RWPE2 (cell line): Measurements from ENCODE around the gene SLC35E4.

Experiments used
- ATAC-seq: fragments of 200-7000 bp; cut with Tn5 transposase; 3 replicates; pipeline ENCODE4 v1.9.1; 2021; ENCODE audit warnings: low read depth
- DNase-seq: peaks from one replicate; pipeline ENCODE4 v3.0.0-alpha.2; 2020; ENCODE audit warnings: low spot score
- H3K27ac ChIP-seq: fragments of 450-650 bp; 2 replicates; pipeline ENCODE4 v1.5.1; 2017; ENCODE audit warnings: mild to moderate bottlenecking; ENCODE audit not compliant: poor library complexity, severe bottlenecking
- H3K27me3 ChIP-seq: fragments of 250-450 bp; sonication (Bioruptor Pico); 2 replicates; pipeline ENCODE4 v1.5.1; 2021; ENCODE audit warnings: mild to moderate bottlenecking, moderate library complexity; ENCODE audit not compliant: insufficient read depth, poor library complexity, severe bottlenecking
- H3K36me3 ChIP-seq: fragments of 250-450 bp; sonication (Bioruptor Pico); 2 replicates; pipeline ENCODE4 v1.5.1; 2020; ENCODE audit warnings: low read depth, mild to moderate bottlenecking, moderate library complexity
- H3K4me1 ChIP-seq: fragments of 250-450 bp; sonication (Bioruptor Pico); 2 replicates; pipeline ENCODE4 v1.5.1; 2021; ENCODE audit warnings: mild to moderate bottlenecking, moderate library complexity; ENCODE audit not compliant: insufficient read depth, poor library complexity, severe bottlenecking
- H3K4me3 ChIP-seq: fragments of 250-450 bp; sonication (Bioruptor Pico); 2 replicates; pipeline ENCODE4 v1.5.1; 2021; ENCODE audit warnings: mild to moderate bottlenecking, moderate library complexity; ENCODE audit not compliant: severe bottlenecking
- H3K9me3 ChIP-seq: fragments of 250-450 bp; sonication (Bioruptor Pico); 2 replicates; pipeline ENCODE4 v1.5.1; 2021; ENCODE audit warnings: mild to moderate bottlenecking, moderate library complexity; ENCODE audit not compliant: severe bottlenecking
- CTCF ChIP-seq: fragments of 450-650 bp; IDR thresholded peaks from one replicate; pipeline ENCODE4 v1.5.1; 2017; ENCODE audit warnings: mild to moderate bottlenecking, moderate library complexity; ENCODE audit not compliant: poor library complexity, severe bottlenecking

SLC35E4 gene

GRCh38 chr22:30611197-30611596 lies 24.4 kb upstream of the SLC35E4 start:
- Histone ChIP-seq H3K27ac (no peak overlapping the region), H3K27me3 (no peaks in the 10 kb centered on the region), H3K9me3 (no peaks in the 10 kb centered on the region), H3K4me1 (peaks cover 16% of the 10 kb centered on the region), H3K4me3 (no peak overlapping the region), H3K36me3 (no peaks in the 10 kb centered on the region)
- no peak for DNase-seq
- TF ChIP-seq CTCF: no peak
- ATAC-seq: no peak

GRCh38 chr22:30612789-30613188 lies 22.8 kb upstream of the SLC35E4 start:
- H3K4me3 ChIP-seq: no peak overlapping the region
- H3K4me1 ChIP-seq: peaks cover 10% of the 10 kb centered on the region
- H3K27me3 ChIP-seq: no peaks in the 10 kb centered on the region
- ATAC-seq: no peak
- TF ChIP-seq CTCF: no peak
- H3K9me3 ChIP-seq: no peaks in the 10 kb centered on the region
- no peak overlapping the region for H3K27ac ChIP-seq
- H3K36me3 ChIP-seq: no peaks in the 10 kb centered on the region
- no peak for DNase-seq

GRCh38 chr22:30614268-30614667 lies 21.3 kb upstream of the SLC35E4 start:
- ATAC-seq (no peak), DNase-seq (no peak)
- Histone ChIP-seq H3K27me3 (no peaks in the 10 kb centered on the region), H3K36me3 (no peaks in the 10 kb centered on the region), H3K4me1 (peaks cover 4% of the 10 kb centered on the region), H3K27ac (no peak overlapping the region), H3K9me3 (no peaks in the 10 kb centered on the region), H3K4me3 (no peak overlapping the region)
- no peak for TF ChIP-seq CTCF

GRCh38 chr22:30614879-30615278 lies 20.7 kb upstream of the SLC35E4 start:
- H3K4me3 ChIP-seq: no peak overlapping the region
- DNase-seq: no peak
- no peak overlapping the region for H3K27ac ChIP-seq
- H3K9me3 ChIP-seq: no peaks in the 10 kb centered on the region
- ATAC-seq: no peak
- no peak for TF ChIP-seq CTCF
- H3K27me3 ChIP-seq: no peaks in the 10 kb centered on the region
- no peaks in the 10 kb centered on the region for H3K36me3 ChIP-seq
- no peaks in the 10 kb centered on the region for H3K4me1 ChIP-seq

GRCh38 chr22:30615543-30615954 lies 20.0 kb upstream of the SLC35E4 start:
- ATAC-seq: no peak
- no peak for TF ChIP-seq CTCF
- H3K4me1 ChIP-seq: no peaks in the 10 kb centered on the region
- no peaks in the 10 kb centered on the region for H3K9me3 ChIP-seq
- DNase-seq: no peak
- no peak overlapping the region for H3K4me3 ChIP-seq
- H3K27ac ChIP-seq: no peak overlapping the region
- no peaks in the 10 kb centered on the region for H3K36me3 ChIP-seq
- H3K27me3 ChIP-seq: no peaks in the 10 kb centered on the region
